ENCODE measurements around the gene C3orf80.
A peak's percentile ranks its signal among the peaks of the same experiment; 100 is the strongest.
"Not testable (repeated sequence)": the region's sequence is repeated elsewhere in the genome, so short reads cannot be mapped to it uniquely, and the experiment has no call there.

Gene C3orf80

GRCh38 chr3:160226026-160226907 lies 1.0 kb downstream of the C3orf80 start:
- Histone ChIP-seq H2AFZ (ENCODE audit: low read length) (peak overlapping the region; percentile 99), H2BK5ac (ENCODE audit: low read length) (no peak overlapping the region), H2BK12ac (ENCODE audit: low read length) (peak overlapping the region; percentile 35), H3K4me1 (ENCODE audit: control insufficient read depth in 2 of 2, insufficient read depth in 1 of 2, low read depth in 1 of 2, low read length in 2 of 2) (peaks cover 0 to 5% of the 10 kb centered on the region in 2 donors), H3K9me3 (replicated peaks in 1 of 2; ENCODE audit: control insufficient read depth in 2 of 2, insufficient read depth in 1 of 2, low read depth in 1 of 2, low read length in 2 of 2) (no peaks in the 10 kb centered on the region), H3K27me3 (ENCODE audit: control insufficient read depth in 3 of 3, insufficient read depth in 3 of 3, low read depth in 1 of 3, low read length in 3 of 3) (peaks cover 15 to 82% (median 39%) of the 10 kb centered on the region in 3 experiments), H3K79me1 (ENCODE audit: low read depth, low read length) (no peaks in the 10 kb centered on the region), H3K18ac (ENCODE audit: low read length) (peak overlapping the region; percentile 93), H3K4ac (ENCODE audit: low read length) (no peak overlapping the region), H3K4me3 (ENCODE audit: low read length in 2 of 2) (peak overlapping the region; percentile 60 to 80), H4K91ac (ENCODE audit: low read depth, low read length, poor library complexity) (no peak overlapping the region), H2BK15ac (ENCODE audit: low read length) (no peak overlapping the region), H3K9ac (ENCODE audit: low read depth, low read length, poor library complexity) (peak overlapping the region; percentile 61), H2AK5ac (ENCODE audit: low read depth, low read length) (peak overlapping the region; percentile 54), H4K8ac (ENCODE audit: low read depth, low read length) (no peak overlapping the region), H3K23ac (ENCODE audit: low read depth, low read length, poor library complexity) (peak overlapping the region; percentile 25), H3K4me2 (ENCODE audit: insufficient read depth, low read length, poor library complexity, severe bottlenecking) (peak overlapping the region; percentile 94), H3K14ac (ENCODE audit: low read length) (peak overlapping the region; percentile 75), H3K36me3 (replicated peaks in 1 of 2; ENCODE audit: control insufficient read depth in 2 of 2, insufficient read depth in 2 of 2, low read length in 2 of 2) (no peaks in the 10 kb centered on the region), H2BK120ac (ENCODE audit: low read depth, low read length) (no peak overlapping the region), H3K27ac (replicated peaks; ENCODE audit: low read length) (no peak overlapping the region)
- peak; percentile 23 for DNase-seq (ENCODE audit: low spot score)
- WGBS, 2 donors (ENCODE audit: extremely low coverage in 2 of 2, insufficient read length in 2 of 2, insufficient replicate concordance in 1 of 2) = no CpG with 5 or more reads among the region's 87 CpGs

DNA sequence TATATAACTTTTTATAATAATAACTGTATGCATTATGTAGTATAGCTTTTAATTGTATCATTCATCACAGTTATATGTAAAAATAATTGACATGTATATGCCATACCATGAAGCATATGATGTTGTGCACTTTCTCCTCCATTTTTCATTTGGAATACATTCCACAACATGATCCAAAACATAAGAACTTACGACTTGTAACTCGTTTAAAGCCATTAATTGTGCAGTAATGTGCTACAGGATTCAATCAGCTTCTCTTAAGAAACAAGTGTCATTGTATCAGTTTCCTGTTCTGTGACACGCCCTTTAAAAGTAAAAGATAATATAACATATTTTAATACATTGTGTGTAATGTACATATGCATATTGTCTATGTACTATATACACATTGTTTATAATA lies 2.2 kb downstream of the C3orf80 start:
- Histone ChIP-seq H4K8ac (ENCODE audit: low read depth, low read length) (no peak overlapping the region), H3K4me1 (ENCODE audit: control insufficient read depth in 2 of 2, insufficient read depth in 1 of 2, low read depth in 1 of 2, low read length in 2 of 2) (peaks cover 0 to 5% of the 10 kb centered on the region in 2 donors), H2BK12ac (ENCODE audit: low read length) (no peak overlapping the region), H2BK120ac (ENCODE audit: low read depth, low read length) (no peak overlapping the region), H4K91ac (ENCODE audit: low read depth, low read length, poor library complexity) (no peak overlapping the region), H3K79me1 (ENCODE audit: low read depth, low read length) (no peaks in the 10 kb centered on the region), H3K14ac (ENCODE audit: low read length) (no peak overlapping the region), H3K4ac (ENCODE audit: low read length) (no peak overlapping the region), H3K27me3 (ENCODE audit: control insufficient read depth in 3 of 3, insufficient read depth in 3 of 3, low read depth in 1 of 3, low read length in 3 of 3) (peaks cover 15 to 71% (median 39%) of the 10 kb centered on the region in 3 experiments), H3K4me2 (ENCODE audit: insufficient read depth, low read length, poor library complexity, severe bottlenecking) (no peak overlapping the region), H2AK5ac (ENCODE audit: low read depth, low read length) (no peak overlapping the region), H2BK5ac (ENCODE audit: low read length) (no peak overlapping the region), H3K4me3 (ENCODE audit: low read length in 2 of 2) (no peak overlapping the region), H3K23ac (ENCODE audit: low read depth, low read length, poor library complexity) (no peak overlapping the region), H3K27ac (replicated peaks; ENCODE audit: low read length) (no peak overlapping the region), H3K18ac (ENCODE audit: low read length) (no peak overlapping the region), H2BK15ac (ENCODE audit: low read length) (no peak overlapping the region), H3K9ac (ENCODE audit: low read depth, low read length, poor library complexity) (no peak overlapping the region), H2AFZ (ENCODE audit: low read length) (no peak overlapping the region), H3K9me3 (replicated peaks in 1 of 2; ENCODE audit: control insufficient read depth in 2 of 2, insufficient read depth in 1 of 2, low read depth in 1 of 2, low read length in 2 of 2) (no peaks in the 10 kb centered on the region), H3K36me3 (replicated peaks in 1 of 2; ENCODE audit: control insufficient read depth in 2 of 2, insufficient read depth in 2 of 2, low read length in 2 of 2) (no peaks in the 10 kb centered on the region)
- no CpG with 5 or more reads among the region's 3 CpGs for WGBS, 2 donors (ENCODE audit: extremely low coverage in 2 of 2, insufficient read length in 2 of 2, insufficient replicate concordance in 1 of 2)
- DNase-seq (ENCODE audit: low spot score) = no peak

GRCh38 chr3:160232014-160232413 lies 6.8 kb downstream of the C3orf80 start:
- no peaks in the 10 kb centered on the region for H3K36me3 ChIP-seq (replicated peaks in 1 of 2; ENCODE audit: control insufficient read depth in 2 of 2, insufficient read depth in 2 of 2, low read length in 2 of 2)
- H3K27me3 ChIP-seq (ENCODE audit: control insufficient read depth in 3 of 3, insufficient read depth in 3 of 3, low read depth in 1 of 3, low read length in 3 of 3) = peaks cover 0 to 30% (median 3%) of the 10 kb centered on the region in 3 experiments
- no peak overlapping the region for H3K4ac ChIP-seq (ENCODE audit: low read length)
- H2BK15ac ChIP-seq (ENCODE audit: low read length) = no peak overlapping the region
- no peak overlapping the region for H4K91ac ChIP-seq (ENCODE audit: low read depth, low read length, poor library complexity)
- no peak overlapping the region for H3K14ac ChIP-seq (ENCODE audit: low read length)
- no peak overlapping the region for H3K23ac ChIP-seq (ENCODE audit: low read depth, low read length, poor library complexity)
- WGBS, 2 donors (ENCODE audit: extremely low coverage in 2 of 2, insufficient read length in 2 of 2, insufficient replicate concordance in 1 of 2) = no CpG with 5 or more reads among the region's 3 CpGs
- H2BK12ac ChIP-seq (ENCODE audit: low read length) = no peak overlapping the region
- H3K9me3 ChIP-seq (replicated peaks in 1 of 2; ENCODE audit: control insufficient read depth in 2 of 2, insufficient read depth in 1 of 2, low read depth in 1 of 2, low read length in 2 of 2) = no peaks in the 10 kb centered on the region
- H3K9ac ChIP-seq (ENCODE audit: low read depth, low read length, poor library complexity) = no peak overlapping the region
- H2BK5ac ChIP-seq (ENCODE audit: low read length) = no peak overlapping the region
- no peak overlapping the region for H3K4me3 ChIP-seq (ENCODE audit: low read length in 2 of 2)
- no peak overlapping the region for H3K18ac ChIP-seq (ENCODE audit: low read length)
- H3K79me1 ChIP-seq (ENCODE audit: low read depth, low read length) = no peaks in the 10 kb centered on the region
- no peak overlapping the region for H3K27ac ChIP-seq (replicated peaks; ENCODE audit: low read length)
- no peak overlapping the region for H2AK5ac ChIP-seq (ENCODE audit: low read depth, low read length)
- no peak overlapping the region for H2AFZ ChIP-seq (ENCODE audit: low read length)
- DNase-seq (ENCODE audit: low spot score) = no peak
- H4K8ac ChIP-seq (ENCODE audit: low read depth, low read length) = no peak overlapping the region
- H3K4me1 ChIP-seq (ENCODE audit: control insufficient read depth in 2 of 2, insufficient read depth in 1 of 2, low read depth in 1 of 2, low read length in 2 of 2) = no peaks in the 10 kb centered on the region
- no peak overlapping the region for H2BK120ac ChIP-seq (ENCODE audit: low read depth, low read length)
- no peak overlapping the region for H3K4me2 ChIP-seq (ENCODE audit: insufficient read depth, low read length, poor library complexity, severe bottlenecking)

DNA sequence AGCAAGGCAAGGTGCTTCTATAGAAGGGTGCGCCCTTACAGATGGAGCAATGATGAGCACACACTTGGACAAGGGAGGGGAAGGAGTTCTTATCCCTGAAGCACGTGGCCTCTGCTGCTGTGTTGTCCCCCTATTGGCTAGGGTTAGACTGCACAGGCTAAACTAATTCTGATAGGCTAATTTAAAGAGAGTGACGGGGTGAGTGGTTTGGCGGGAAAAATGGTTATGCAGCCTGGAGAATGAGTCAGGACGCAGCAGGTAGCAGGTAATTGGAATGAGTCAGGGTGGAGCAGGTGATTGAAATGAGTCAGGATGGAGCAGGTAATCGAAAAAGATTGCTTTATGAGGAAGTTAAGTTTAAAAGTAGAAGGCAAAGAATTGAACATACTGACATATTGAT lies 15.5 kb downstream of the C3orf80 start:
- not testable (repeated sequence) for H4K91ac ChIP-seq (ENCODE audit: low read depth, low read length, poor library complexity); H4K8ac ChIP-seq (ENCODE audit: low read depth, low read length); H3K9me3 ChIP-seq (replicated peaks in 1 of 2; ENCODE audit: control insufficient read depth in 2 of 2, insufficient read depth in 1 of 2, low read depth in 1 of 2, low read length in 2 of 2); H3K4me2 ChIP-seq (ENCODE audit: insufficient read depth, low read length, poor library complexity, severe bottlenecking); H3K27ac ChIP-seq (replicated peaks; ENCODE audit: low read length); H2BK15ac ChIP-seq (ENCODE audit: low read length); H3K79me1 ChIP-seq (ENCODE audit: low read depth, low read length); H3K9ac ChIP-seq (ENCODE audit: low read depth, low read length, poor library complexity); H3K27me3 ChIP-seq (ENCODE audit: control insufficient read depth in 3 of 3, insufficient read depth in 3 of 3, low read depth in 1 of 3, low read length in 3 of 3); H2BK12ac ChIP-seq (ENCODE audit: low read length); H3K36me3 ChIP-seq (replicated peaks in 1 of 2; ENCODE audit: control insufficient read depth in 2 of 2, insufficient read depth in 2 of 2, low read length in 2 of 2); H2AK5ac ChIP-seq (ENCODE audit: low read depth, low read length); H2BK5ac ChIP-seq (ENCODE audit: low read length); H3K23ac ChIP-seq (ENCODE audit: low read depth, low read length, poor library complexity); H2BK120ac ChIP-seq (ENCODE audit: low read depth, low read length); H3K4ac ChIP-seq (ENCODE audit: low read length); DNase-seq (ENCODE audit: low spot score); H3K18ac ChIP-seq (ENCODE audit: low read length); H3K4me3 ChIP-seq (ENCODE audit: low read length in 2 of 2); H2AFZ ChIP-seq (ENCODE audit: low read length); H3K14ac ChIP-seq (ENCODE audit: low read length); H3K4me1 ChIP-seq (ENCODE audit: control insufficient read depth in 2 of 2, insufficient read depth in 1 of 2, low read depth in 1 of 2, low read length in 2 of 2)
- no CpG with 5 or more reads among the region's 6 CpGs for WGBS, 2 donors (ENCODE audit: extremely low coverage in 2 of 2, insufficient read length in 2 of 2, insufficient replicate concordance in 1 of 2)
